ENCODE measurements around the gene PGBD4.
A peak's percentile ranks its signal among the peaks of the same experiment; 100 is the strongest.

PGBD4 gene

DNA sequence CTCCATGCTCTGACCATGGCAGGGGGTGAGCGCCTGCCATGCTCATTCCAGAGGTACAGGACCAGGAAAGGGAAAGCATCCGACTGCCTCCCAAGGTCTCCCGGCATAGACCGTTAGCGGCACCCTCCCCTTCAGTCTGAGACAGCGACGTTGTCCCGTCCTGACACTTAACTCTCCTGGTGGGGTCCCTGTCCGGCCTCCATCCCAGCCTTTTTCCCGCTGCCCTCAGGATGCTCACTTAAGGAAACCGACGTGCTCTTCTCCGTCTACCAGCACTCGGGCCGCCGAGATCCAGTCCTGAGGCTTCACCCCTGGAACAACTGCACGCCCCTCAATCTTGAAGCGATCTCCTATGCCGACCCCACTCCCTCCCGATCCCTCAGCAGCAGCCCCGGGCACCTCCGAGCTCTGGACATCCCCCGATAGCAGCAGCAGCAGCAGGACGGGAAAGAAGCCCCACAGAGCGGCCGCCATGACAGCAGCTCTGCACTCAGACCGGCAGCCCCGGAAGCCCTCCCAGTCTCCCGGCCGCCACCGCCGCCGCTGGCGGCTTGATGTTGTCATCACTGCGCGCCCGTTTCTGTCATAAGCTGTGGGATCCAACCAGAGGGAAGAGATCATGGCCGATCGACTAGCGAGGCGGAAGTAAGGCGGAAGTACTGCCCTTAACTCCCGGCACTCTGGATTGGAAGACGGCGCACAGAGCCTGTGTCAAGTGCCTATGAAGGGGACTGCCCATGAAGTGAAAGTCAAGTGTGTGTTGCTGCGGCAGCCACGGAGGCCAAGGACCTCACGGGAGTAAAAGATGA is at the start of gene PGBD4, which contains the start of gene EMC7:
Gene PGBD4, plus strand, starts transcription at position 718 of the 809 bp plus-strand sequence. CDS start 449 bp downstream, outside the sequence.
Gene EMC7, minus strand, starts transcription at position 497 of the 809 bp plus-strand sequence. Its CDS starts 23 bp downstream, at position 474.
- peak; percentile 99 for DNase-seq (ENCODE audit: low read depth in 1 of 2, low spot score in 1 of 2)

DNA sequence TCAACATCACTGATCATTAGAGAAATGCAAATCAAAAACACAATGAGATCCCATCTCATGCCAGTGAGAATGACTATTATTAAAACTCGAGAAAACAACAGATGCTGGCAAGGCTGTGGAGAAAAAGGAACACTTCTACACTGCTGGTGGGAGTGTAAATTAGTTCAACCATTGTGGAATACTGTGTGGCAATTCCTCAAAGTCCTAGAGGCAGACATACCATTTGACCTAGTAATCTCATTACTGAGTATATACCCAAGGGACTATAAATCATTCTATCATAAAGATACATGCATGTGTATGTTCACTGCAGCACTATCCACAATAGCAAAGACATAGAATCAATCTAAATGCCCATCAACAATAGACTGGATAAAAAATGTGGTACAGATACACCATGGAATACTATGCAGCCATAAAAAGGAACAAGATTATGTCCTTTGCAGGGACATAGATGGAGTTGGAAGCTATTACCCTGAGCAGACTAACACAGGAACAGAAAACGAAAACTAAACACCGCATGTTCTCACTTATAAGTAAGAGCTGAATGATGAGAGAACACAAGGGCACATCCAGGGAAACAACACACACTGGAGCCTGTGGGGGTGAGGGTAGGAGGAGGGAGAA is 47.7 kb upstream of the PGBD4 start:
- DNase-seq (ENCODE audit: low read depth in 1 of 2, low spot score in 1 of 2) = no peak

DNA sequence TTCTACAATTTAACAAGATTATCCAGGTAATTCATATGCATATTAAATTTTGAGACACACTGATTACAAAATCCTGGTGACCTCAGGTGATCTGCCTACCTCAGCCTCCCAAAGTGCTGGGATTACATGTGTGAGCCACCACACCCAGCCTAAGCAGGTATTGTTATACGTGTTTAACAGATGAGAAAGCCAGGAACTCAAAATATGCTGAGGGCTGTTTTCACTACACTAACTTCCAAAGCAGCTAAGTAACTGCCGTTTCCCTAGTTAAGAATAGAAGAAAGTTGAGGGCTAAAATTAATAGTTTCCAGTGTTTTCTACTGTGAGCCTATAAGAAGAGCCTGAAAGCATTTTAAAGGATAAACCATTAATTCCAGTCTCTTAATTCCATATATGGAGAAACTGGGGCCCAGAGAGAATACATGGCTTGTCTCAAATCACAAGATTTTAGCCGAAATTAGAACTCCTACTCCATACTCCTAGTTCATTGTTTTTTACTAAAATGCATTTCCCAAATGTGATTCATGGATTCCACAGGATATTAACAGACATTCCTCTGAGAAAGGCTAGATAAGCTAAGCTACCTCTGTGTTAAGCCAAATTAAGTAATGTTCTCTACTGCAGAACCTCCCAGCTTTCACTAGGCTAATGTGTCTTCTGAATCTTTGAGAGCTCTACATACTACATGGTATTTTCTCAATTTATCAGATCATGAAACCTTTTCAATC is 45.9 kb upstream of the PGBD4 start:
- no peak for DNase-seq (ENCODE audit: low read depth in 1 of 2, low spot score in 1 of 2)

DNA sequence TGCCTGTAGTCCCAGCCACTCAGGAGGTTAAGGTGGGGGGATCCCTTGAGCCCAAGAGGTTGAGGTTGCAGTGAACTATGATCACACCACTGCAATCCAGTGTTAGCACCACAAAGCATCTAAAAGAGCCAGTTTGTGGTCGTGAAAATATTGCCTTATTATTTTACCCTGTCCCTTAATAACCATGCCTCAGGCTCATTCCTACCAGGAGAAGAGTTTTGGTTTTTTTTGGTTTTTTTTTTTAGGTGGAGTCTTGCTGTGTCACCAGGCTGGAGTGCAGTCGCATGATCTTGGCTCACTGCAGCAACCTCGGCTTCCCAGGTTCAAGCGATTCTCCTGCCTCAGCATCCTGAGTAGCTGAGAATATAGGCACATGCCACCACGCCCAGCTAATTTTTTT is 45.0 kb upstream of the PGBD4 start:
- no peak for DNase-seq (ENCODE audit: low read depth in 1 of 2, low spot score in 1 of 2)

DNA sequence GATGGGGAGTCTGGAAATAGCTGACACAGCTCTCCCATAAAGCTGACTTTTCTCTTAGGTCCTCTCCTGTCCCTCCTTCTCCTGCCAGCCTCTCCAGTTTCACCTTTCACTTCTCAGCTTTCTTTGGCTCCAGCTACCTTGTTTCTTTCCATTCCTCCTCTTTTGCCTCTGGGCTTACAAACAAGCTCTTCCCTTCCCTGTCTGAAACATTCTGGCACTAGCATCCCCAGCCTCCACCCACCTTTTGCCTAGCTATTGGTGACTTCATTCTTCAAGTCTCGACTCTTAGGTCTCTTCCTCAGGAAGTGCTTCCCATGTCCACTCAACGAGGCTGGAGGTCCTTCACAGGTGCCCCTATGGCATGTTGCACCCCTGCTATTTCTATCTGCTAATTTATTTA is 42.4 kb upstream of the PGBD4 start:
- no peak for DNase-seq (ENCODE audit: low read depth in 1 of 2, low spot score in 1 of 2)

DNA sequence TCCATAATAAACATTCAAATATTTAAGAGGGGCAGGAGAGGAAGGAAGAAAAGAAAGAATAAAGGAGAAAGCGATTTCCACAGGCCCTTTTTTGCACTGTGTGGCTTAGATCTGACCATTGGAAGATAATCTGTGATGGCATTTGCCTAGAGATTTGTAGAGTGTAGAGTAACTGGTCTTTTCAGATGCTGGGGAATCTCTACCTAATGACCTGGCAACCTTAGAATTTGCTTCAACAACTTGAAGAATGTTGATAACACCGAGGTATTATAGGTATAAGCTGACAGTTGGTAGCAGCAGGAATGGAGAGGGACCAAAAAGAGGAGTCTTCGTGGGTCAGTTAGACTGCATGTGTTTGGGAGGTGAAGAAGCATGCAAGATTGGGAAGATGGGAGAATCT is 41.9 kb upstream of the PGBD4 start:
- no peak for DNase-seq (ENCODE audit: low read depth in 1 of 2, low spot score in 1 of 2)

DNA sequence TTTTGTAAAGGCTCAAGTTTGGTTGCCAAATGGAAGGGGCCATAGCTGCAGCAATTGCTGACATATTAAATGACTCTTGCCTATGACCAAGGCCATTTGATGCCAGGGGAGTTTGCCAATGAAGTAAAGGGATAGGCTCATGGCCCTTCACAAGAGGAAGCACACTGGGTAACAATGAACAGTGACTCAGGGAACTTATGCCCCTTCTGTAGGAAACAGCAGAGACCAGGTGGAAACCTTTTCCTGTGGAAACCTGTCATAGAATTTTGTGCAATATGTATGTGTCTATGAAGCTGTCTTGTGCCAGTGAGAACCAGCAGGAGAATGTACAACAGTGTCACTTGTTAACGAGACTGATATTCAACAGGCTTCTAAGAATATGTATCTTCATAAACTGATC is 37.4 kb upstream of the PGBD4 start:
- no peak for DNase-seq (ENCODE audit: low read depth in 1 of 2, low spot score in 1 of 2)

DNA sequence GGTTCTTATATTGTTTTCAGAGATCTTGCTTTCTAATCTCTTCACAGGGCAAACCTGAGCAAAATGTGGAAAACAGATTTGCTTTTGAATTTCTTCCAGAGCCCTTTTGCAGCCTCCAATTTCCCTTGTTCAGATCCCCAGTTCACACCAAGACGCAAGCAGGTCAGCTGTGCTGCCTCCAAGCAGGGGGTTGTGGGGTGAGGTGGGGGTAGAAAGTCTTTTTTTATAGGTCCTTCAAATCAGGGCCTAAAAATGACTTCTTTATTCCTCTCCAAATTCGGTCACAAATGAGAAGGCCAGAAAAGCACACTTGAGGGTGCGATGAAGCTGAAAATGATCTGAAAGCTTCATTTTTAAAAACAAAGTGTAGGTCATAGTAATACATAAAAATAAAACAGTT is 36.6 kb upstream of the PGBD4 start:
- no peak for DNase-seq (ENCODE audit: low read depth in 1 of 2, low spot score in 1 of 2)

DNA sequence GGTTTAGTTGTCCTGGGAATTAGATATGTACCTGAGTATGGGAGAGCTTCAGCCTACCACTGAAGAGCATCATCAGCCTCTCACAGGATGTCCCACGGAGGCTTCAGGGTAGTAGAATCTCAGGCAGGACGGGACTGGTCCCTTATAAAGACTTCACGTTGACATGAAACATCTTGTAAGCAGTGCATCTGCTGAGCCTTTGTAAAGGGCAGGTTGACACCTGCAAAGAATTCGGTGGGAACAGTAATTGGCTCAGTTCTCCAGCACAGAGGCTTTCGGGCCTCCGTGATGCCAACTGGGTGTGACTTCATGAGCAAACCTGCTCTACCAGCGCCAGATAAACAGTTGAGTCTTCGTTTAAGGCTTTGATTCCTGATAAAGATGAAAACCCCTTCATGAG is 35.9 kb upstream of the PGBD4 start:
- no peak for DNase-seq (ENCODE audit: low read depth in 1 of 2, low spot score in 1 of 2)

DNA sequence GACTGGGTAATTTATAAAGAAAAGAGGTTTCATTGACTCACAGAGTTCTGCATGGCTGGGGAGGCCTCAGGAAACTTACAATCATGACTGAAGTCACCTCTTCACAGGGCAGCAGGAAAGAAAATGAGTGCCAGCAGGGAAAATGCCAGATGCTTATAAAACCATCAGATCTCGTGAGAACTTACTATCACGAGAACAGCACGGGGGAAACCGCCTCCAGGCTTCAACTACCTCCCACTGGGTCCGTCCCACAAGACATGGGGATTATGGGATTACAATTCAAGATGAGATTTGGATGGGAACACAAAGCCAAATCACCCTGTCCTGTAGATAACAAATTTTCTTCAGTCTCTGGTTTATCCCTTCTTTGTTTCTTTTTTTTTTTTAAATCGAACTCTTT is 31.9 kb upstream of the PGBD4 start:
- no peak for DNase-seq (ENCODE audit: low read depth in 1 of 2, low spot score in 1 of 2)

DNA sequence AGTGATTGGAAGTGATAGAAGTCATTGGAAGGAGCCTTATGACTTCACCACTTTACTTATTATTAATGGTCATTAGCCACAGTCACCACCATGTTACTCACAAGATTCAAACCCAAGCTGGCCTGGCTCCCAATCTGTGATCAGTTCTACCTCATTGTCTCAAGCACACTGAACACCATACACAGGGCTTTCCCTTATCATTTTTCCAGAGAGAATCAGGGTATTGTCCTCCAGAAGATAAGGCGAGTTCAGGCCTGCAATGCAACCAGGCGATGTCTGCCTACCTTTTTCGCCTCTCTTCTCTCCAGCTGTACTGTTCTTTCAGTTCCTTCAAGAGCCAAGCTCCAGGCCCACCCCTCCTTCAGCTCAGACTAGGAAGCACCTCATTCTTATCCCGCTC is 25.1 kb upstream of the PGBD4 start:
- DNase-seq (ENCODE audit: low read depth in 1 of 2, low spot score in 1 of 2) = no peak

DNA sequence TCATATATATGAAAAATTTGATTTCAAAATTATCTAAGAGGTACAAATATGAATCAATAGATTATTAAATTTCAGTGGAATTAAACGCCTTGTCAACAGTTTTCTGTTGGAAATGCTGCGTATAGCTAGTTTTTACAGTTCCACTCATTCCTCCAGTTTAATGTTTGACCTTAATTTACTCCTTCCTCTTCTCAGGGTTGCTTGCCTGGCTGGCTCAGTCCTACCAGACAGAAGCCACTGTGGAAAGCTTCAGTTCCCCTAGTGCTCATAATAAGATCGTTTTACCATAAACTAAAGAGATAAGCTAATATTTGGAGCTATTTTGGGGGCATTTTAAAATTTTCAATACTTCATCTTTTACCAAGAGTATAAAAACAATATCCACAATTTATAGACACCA is 23.0 kb upstream of the PGBD4 start:
- no peak for DNase-seq (ENCODE audit: low read depth in 1 of 2, low spot score in 1 of 2)

DNA sequence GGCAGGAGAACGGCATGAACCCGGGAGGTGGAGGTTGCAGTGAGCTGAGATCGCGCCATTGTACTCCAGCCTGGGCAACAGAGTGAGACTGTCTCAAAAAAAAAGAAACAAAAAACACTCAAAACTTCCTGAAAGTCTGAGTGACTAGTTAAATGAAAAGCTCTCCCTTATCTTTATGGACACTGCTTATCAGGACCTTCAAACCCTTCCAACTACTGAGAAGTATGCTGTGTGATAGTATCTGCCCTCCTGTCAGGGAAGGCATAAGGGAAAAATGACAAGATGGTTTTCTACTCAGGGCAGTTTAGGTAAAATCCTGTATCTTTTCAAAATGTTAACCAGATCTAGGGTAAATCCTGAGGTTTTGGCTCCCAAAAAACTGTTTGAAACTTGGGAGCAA is 22.0 kb upstream of the PGBD4 start:
- DNase-seq (ENCODE audit: low read depth in 1 of 2, low spot score in 1 of 2) = no peak

DNA sequence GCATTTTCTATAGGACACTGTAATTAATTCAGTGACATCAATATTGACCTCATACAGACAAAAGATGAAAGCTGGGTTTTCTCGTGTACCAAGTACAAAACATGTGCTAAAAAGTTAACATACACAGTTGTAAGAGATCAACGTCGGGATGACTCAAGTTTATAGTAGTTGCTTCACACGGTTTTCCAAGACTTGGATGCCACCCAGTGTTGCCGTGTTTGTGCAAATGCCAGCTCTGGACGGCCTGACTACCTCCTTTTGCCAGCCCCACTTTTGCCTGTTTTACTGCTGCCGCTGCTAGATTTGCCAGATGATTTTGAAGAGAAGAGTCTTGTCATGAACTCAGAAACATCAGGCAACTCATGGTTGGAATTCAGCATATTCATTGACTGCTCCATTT is 17.8 kb upstream of the PGBD4 start:
- no peak for DNase-seq (ENCODE audit: low read depth in 1 of 2, low spot score in 1 of 2)

DNA sequence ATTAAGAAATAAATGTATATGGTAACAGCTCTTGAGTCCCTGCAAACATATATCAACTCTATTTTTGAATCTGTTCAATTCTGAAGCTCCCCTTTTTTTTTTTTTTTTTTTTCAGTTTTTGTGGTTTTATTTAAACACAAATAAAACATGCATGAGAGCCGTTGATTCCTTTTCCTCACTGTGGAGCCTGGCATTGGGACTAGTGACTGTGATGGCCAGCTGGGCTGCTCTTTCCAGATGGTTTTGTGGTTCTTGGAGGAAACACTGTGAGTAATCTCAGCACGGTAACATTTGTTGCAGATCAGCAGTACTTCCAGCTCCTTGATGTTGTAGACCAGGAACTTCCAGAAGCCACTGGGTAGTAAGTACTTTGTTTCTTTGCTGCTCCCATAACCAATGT is 16.1 kb upstream of the PGBD4 start:
- no peak for DNase-seq (ENCODE audit: low read depth in 1 of 2, low spot score in 1 of 2)

DNA sequence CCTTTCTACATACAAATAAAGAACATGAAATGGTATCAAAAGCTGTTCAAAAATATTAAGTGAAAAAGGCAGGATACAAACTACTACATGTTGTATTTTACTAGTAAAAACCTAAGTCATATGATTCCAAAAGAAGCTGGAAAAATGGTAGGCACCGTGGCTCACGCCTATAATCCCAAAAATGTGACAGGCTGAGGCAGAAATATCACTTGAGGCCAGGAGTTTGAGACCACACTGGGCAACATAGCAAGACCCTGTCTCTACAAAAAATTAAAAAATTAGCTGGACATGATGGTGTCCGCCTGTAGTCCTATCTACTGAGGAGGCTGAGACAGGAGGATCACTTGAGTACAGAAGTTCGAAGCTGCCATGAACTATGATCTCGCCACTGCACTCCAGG is 2.0 kb upstream of the PGBD4 start:
- DNase-seq (ENCODE audit: low read depth in 1 of 2, low spot score in 1 of 2) = no peak

DNA sequence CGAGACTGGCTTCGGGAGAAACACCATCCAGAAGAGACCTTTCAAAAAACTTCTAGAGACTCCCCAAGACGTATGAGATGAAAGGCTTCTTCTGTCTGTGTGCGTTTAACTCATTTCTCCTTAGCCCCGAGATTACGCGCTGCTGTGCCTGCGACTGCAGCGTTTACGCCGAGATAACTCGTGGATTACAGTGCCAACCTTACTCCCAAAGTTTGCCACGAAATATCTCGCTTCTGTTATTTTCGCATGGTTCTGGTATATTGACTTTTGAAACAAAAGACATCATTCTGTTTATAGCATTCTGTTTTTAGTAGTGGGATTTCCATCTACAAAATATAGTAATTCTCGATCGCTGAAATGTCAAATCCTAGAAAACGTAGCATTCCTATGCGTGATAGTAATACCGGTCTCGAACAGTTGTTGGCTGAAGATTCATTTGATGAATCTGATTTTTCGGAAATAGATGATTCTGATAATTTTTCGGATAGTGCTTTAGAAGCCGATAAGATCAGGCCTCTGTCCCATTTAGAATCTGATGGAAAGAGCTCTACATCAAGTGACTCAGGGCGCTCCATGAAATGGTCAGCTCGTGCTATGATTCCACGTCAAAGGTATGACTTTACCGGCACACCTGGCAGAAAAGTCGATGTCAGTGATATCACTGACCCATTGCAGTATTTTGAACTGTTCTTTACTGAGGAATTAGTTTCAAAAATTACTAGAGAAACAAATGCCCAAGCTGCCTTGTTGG is 467 bp downstream of the PGBD4 start:
- DNase-seq (ENCODE audit: low read depth in 1 of 2, low spot score in 1 of 2) = no peak

DNA sequence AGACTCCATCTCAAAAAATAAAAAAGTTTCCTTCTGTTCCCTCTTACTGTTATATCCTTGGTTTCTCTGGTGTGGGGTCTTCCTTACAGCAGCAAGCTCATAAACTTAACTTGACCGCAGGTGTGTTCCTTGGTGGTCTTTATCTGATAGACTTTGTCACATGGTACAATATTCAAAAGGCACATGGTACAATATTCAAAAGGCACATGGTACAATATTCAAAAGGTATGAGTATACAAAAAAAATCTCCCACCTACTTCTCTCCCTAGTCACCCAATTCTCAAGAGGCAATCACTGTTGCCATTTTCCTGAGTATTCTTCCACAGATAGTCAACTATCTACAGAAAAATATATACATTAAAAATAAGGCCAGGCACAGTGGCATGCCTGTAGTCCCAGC is 4.5 kb downstream of the PGBD4 start:
- no peak for DNase-seq (ENCODE audit: low read depth in 1 of 2, low spot score in 1 of 2)

DNA sequence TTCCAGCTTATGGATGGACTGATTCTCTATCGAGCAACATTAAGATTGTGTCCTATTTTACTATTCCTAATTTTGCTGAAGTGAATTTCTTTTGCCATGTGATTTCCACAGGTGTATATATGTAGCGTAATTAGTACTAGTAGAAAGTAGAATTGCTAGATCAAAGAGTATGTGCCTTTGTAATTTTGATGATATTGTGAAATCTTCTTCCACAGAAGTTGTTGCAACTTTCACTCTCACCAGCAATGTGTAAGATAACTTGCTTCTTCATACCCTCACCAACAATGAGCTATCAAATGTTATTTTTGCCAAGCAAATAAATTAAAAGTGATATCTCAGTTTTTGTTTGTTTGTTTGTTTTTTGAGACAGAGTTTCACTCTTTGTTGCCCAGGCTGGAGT is 5.4 kb downstream of the PGBD4 start:
- DNase-seq (ENCODE audit: low read depth in 1 of 2, low spot score in 1 of 2) = no peak

DNA sequence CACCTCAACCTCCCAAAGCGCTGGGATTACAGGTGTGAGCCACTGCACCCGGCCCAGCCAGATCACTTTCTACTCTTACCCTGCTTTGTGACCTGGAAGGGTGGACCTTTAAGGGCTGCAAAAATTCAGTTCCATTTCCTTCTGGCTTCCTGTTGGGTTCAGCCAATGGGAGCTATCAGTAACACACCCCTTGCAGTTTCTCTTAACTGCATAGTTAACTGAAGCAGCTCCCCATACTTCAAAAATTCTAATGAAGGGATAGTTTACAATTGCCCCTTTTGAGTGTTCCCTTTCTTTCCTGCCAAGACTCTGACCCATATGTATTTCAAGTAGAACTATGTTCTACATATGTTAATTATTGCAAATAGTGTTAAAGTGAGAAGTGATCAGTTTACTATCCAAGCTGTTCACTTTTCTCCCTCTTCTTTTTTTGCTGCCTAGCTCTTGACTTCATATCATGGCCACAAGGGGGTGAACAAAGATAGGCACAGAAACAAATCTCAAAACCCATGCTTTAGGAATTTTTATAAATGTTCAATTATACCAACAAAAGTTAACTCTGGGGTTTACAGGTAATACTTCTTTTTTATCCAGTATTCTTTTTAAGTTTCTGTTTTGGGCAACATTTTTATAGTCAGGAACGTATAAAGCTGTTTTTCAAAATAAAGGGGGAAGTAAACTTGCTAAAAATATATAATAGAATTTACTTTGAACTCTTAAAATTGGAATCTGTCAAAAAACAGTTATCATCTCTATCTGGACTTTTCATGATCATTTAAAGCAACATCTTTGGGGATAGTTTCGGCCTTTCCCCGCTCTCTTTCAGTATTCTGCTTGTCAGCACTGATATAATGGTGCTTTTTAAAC is 8.1 kb downstream of the PGBD4 start:
- DNase-seq (ENCODE audit: low read depth in 1 of 2, low spot score in 1 of 2) = no peak

Measured in activated CD4-positive, alpha-beta T cell treated with anti-CD3 and anti-CD28 coated beads, Interleukin-2, amount 50 U/mL, for 24 hours (primary cell).